Bone marrow (tissue), 2 donors: Measurements from ENCODE around the gene HMGXB3.

Source experiments
- DNase-seq, 2 donors: peaks; one replicate each; lab custom pipeline; 2025; lab: John Stamatoyannopoulos, UW

Gene HMGXB3

GRCh38 chr5:149990518-149991376, 9.8 kb upstream of the HMGXB3 start:
- DNase-seq, result peak in 1 of 2 donors; percentile 60

GRCh38 chr5:149993471-149993870, 7.1 kb upstream of the HMGXB3 start:
- DNase-seq, result no peak

GRCh38 chr5:149995385-149996204, 4.9 kb upstream of the HMGXB3 start:
- no peak for DNase-seq

- DNase-seq, result no peak
Measured at GRCh38 chr5:149996205-149996890, 4.2 kb upstream of the HMGXB3 start.

- no peak for DNase-seq
Measured at GRCh38 chr5:149998281-149998680, 2.3 kb upstream of the HMGXB3 start.

- DNase-seq, result no peak
Measured at GRCh38 chr5:149999359-149999758, 1.2 kb upstream of the HMGXB3 start.

GRCh38 chr5:149999866-150000255, 678 bp upstream of the HMGXB3 start:
- no peak for DNase-seq

- peak in 1 of 2 donors; percentile 43 for DNase-seq
Measured at GRCh38 chr5:150000990-150001659, 586 bp downstream of the HMGXB3 start.

- peak in 1 of 2 donors; percentile 81 for DNase-seq
Measured at GRCh38 chr5:150001660-150002486, 1.3 kb downstream of the HMGXB3 start.

- no peak for DNase-seq
Measured at GRCh38 chr5:150006318-150006717, 5.8 kb downstream of the HMGXB3 start.

GRCh38 chr5:150007050-150007449, 6.5 kb downstream of the HMGXB3 start:
- no peak for DNase-seq

- no peak for DNase-seq
Measured at GRCh38 chr5:150009671-150010387, 9.3 kb downstream of the HMGXB3 start.

GRCh38 chr5:150013931-150014330, 13.4 kb downstream of the HMGXB3 start:
- no peak for DNase-seq

- DNase-seq, result no peak
Measured at GRCh38 chr5:150014456-150014855, 13.9 kb downstream of the HMGXB3 start.

GRCh38 chr5:150015415-150015814, 14.9 kb downstream of the HMGXB3 start:
- DNase-seq, result no peak

GRCh38 chr5:150016537-150016936, 16.0 kb downstream of the HMGXB3 start:
- no peak for DNase-seq

- no peak for DNase-seq
Measured at GRCh38 chr5:150017226-150018005, 16.9 kb downstream of the HMGXB3 start.

GRCh38 chr5:150020249-150020648, 19.7 kb downstream of the HMGXB3 start:
- no peak for DNase-seq

GRCh38 chr5:150021491-150022157, 21.1 kb downstream of the HMGXB3 start:
- no peak for DNase-seq
